Tibial nerve (tissue), 4 donors: ENCODE data around the gene CCNF. TPM values are rescaled to one million over a fixed set of nuclear protein-coding genes. Genes with fewer than 3 reads are reported as not detected.
"Not testable (repeated sequence)": the region's sequence is repeated elsewhere in the genome, so short reads cannot be mapped to it uniquely, and the experiment has no call there.

Source experiments
- DNase-seq, 2 donors: peaks; one replicate each; pipeline ENCODE4 v3.0.0-alpha.2; 2019; ENCODE audit warnings: low spot score in 2 of 2
- H3K27ac ChIP-seq, 4 donors: fragments of 200-600 bp; sonication (generic) in 3 of 4; one replicate each; pipeline ENCODE4 v1.5.1; 2017 to 2019; ENCODE audit warnings: mild to moderate bottlenecking in 1 of 4
- H3K27me3 ChIP-seq, 2 donors: fragments of 200-600 bp; sonication (generic) in 1 of 2; one replicate each; pipeline versions ENCODE4 v1.5.1 to v1.6.0; 2017 to 2019
- H3K36me3 ChIP-seq, 3 donors: fragments of 200-600 bp; sonication (generic); one replicate each; pipeline ENCODE4 v1.5.1; 2018 to 2019
- H3K4me1 ChIP-seq, 4 donors: fragments of 200-600 bp; sonication (generic) in 3 of 4; one replicate each; pipeline ENCODE4 v1.5.1; 2017 to 2019
- H3K4me3 ChIP-seq, 4 donors: fragments of 200-600 bp; sonication (generic) in 3 of 4; one replicate each; pipeline ENCODE4 v1.5.1; 2017 to 2019; ENCODE audit warnings: mild to moderate bottlenecking in 1 of 4, moderate library complexity in 1 of 4
- H3K9me3 ChIP-seq, 4 donors: fragments of 200-600 bp; sonication (generic) in 3 of 4; one replicate each; pipeline ENCODE4 v1.5.1; 2017 to 2019
- CTCF ChIP-seq, 5 experiments: fragments of 200-600 bp in 3 of 5; fragments of 450-650 bp in 2 of 5; sonication (generic) in 3 of 5; IDR thresholded peaks; one replicate each; pipeline ENCODE4 v1.5.1; 2016 to 2019; ENCODE audit warnings: antibody characterized with exemption in 5 of 5, mild to moderate bottlenecking in 3 of 5, moderate library complexity in 2 of 5
- EP300 ChIP-seq, 2 donors: sonication (generic); formaldehyde crosslinking; IDR thresholded peaks; one replicate each; pipeline ENCODE4 v1.6.1; 2017; ENCODE audit warnings: antibody characterized with exemption in 2 of 2, mild to moderate bottlenecking in 1 of 2
- POLR2A ChIP-seq, 2 donors: fragments of 450-650 bp; IDR thresholded peaks; one replicate each; pipeline ENCODE4 v1.6.1; 2017; ENCODE audit warnings: antibody characterized with exemption in 2 of 2, mild to moderate bottlenecking in 2 of 2, moderate library complexity in 2 of 2
- WGBS, 2 donors: methylation state at CpG; one replicate each; pipeline ENCODE4 v1.1.5; 2018; 5-methylcytosine and 5-hydroxymethylcytosine counted together
- total RNA-seq, 4 donors: library from RNA; depleted of rRNA; stranded (reverse); fragments of >200 nt; gene quantifications; one replicate each; pipeline ENCODE4 v1.1.0, GENCODE V29; 2016

CCNF gene
- total RNA-seq, 4 donors from 2014 or later, result 1.6 to 3.0 (median 2.0) TPM

- WGBS, 2 donors, result 0 to 1% methylated on average over 23 to 24 of the region's 24 CpGs
- DNase-seq, result no peak
- TF ChIP-seq EP300 (IDR thresholded peaks at IDR 0.05), result no peak
- TF ChIP-seq CTCF (IDR thresholded peaks at IDR 0.05), result peak in 1 of 5 experiments; percentile 3
- no peak for TF ChIP-seq POLR2A (IDR thresholded peaks at IDR 0.05)
- Histone ChIP-seq H3K4me1 (peaks cover 0 to 19% (median 10%) of the 10 kb centered on the region in 4 donors), H3K27me3 (no peaks in the 10 kb centered on the region), H3K4me3 (peak overlapping the region; percentile 79 to 96 (median 93)), H3K27ac (peak overlapping the region; percentile 77 to 89 (median 82)), H3K9me3 (no peaks in the 10 kb centered on the region), H3K36me3 (peaks cover 0 to 15% (median 0%) of the 10 kb centered on the region in 3 donors)
Measured at GRCh38 chr16:2428784-2429033, 538 bp upstream of the CCNF start.

- WGBS, 2 donors, result 2 to 7% methylated on average over 28 to 46 of the region's 46 CpGs
- TF ChIP-seq CTCF (IDR thresholded peaks at IDR 0.05) (peak in 1 of 5 experiments; percentile 2), POLR2A (IDR thresholded peaks at IDR 0.05) (no peak), EP300 (IDR thresholded peaks at IDR 0.05) (no peak)
- H3K9me3 ChIP-seq, result no peaks in the 10 kb centered on the region
- H3K27me3 ChIP-seq, result no peaks in the 10 kb centered on the region
- DNase-seq, result no peak
- H3K4me1 ChIP-seq, result peaks cover 0 to 19% (median 10%) of the 10 kb centered on the region in 4 donors
- H3K27ac ChIP-seq, result peak overlapping the region in 3 of 4 donors; percentile 80 to 89 (median 81)
- peaks cover 0 to 15% (median 0%) of the 10 kb centered on the region in 3 donors for H3K36me3 ChIP-seq
- peak overlapping the region; percentile 79 to 96 (median 87) for H3K4me3 ChIP-seq
Measured at GRCh38 chr16:2429771-2430663, 770 bp downstream of the CCNF start.

GRCh38 chr16:2432286-2432685 is 3.0 kb downstream of the CCNF start:
- no peak for TF ChIP-seq EP300 (IDR thresholded peaks at IDR 0.05)
- no peak for TF ChIP-seq POLR2A (IDR thresholded peaks at IDR 0.05)
- TF ChIP-seq CTCF (IDR thresholded peaks at IDR 0.05), result no peak
- WGBS, 2 donors, result 94% methylated on average over 6 of the region's 6 CpGs
- no peaks in the 10 kb centered on the region for H3K9me3 ChIP-seq
- peaks cover 0 to 19% (median 10%) of the 10 kb centered on the region in 4 donors for H3K4me1 ChIP-seq
- no peak for DNase-seq
- H3K36me3 ChIP-seq, result peaks cover 0 to 32% (median 0%) of the 10 kb centered on the region in 3 donors
- no peak overlapping the region for H3K27ac ChIP-seq
- H3K4me3 ChIP-seq, result no peak overlapping the region
- no peaks in the 10 kb centered on the region for H3K27me3 ChIP-seq

- 96% methylated on average over 15 of the region's 15 CpGs for WGBS, 2 donors
- H3K4me3 ChIP-seq, result no peak overlapping the region
- H3K27ac ChIP-seq, result no peak overlapping the region
- no peak for DNase-seq
- peaks cover 0 to 19% (median 10%) of the 10 kb centered on the region in 4 donors for H3K4me1 ChIP-seq
- H3K27me3 ChIP-seq, result no peaks in the 10 kb centered on the region
- TF ChIP-seq CTCF (IDR thresholded peaks at IDR 0.05) (no peak), EP300 (IDR thresholded peaks at IDR 0.05) (no peak), POLR2A (IDR thresholded peaks at IDR 0.05) (no peak)
- H3K36me3 ChIP-seq, result peaks cover 0 to 39% (median 0%) of the 10 kb centered on the region in 3 donors
- no peaks in the 10 kb centered on the region for H3K9me3 ChIP-seq
Measured at GRCh38 chr16:2432801-2433505, 3.7 kb downstream of the CCNF start.

GRCh38 chr16:2435236-2435635 is 6.0 kb downstream of the CCNF start:
- H3K27ac ChIP-seq, H3K9me3 ChIP-seq, H3K4me1 ChIP-seq, H3K4me3 ChIP-seq, DNase-seq, H3K27me3 ChIP-seq: not testable (repeated sequence)
- peaks cover 0 to 62% (median 0%) of the 10 kb centered on the region in 3 donors for H3K36me3 ChIP-seq
- 85 to 89% methylated on average over 4 of the region's 4 CpGs for WGBS, 2 donors
